ENCODE measurements around the gene ODC1.

DNA sequence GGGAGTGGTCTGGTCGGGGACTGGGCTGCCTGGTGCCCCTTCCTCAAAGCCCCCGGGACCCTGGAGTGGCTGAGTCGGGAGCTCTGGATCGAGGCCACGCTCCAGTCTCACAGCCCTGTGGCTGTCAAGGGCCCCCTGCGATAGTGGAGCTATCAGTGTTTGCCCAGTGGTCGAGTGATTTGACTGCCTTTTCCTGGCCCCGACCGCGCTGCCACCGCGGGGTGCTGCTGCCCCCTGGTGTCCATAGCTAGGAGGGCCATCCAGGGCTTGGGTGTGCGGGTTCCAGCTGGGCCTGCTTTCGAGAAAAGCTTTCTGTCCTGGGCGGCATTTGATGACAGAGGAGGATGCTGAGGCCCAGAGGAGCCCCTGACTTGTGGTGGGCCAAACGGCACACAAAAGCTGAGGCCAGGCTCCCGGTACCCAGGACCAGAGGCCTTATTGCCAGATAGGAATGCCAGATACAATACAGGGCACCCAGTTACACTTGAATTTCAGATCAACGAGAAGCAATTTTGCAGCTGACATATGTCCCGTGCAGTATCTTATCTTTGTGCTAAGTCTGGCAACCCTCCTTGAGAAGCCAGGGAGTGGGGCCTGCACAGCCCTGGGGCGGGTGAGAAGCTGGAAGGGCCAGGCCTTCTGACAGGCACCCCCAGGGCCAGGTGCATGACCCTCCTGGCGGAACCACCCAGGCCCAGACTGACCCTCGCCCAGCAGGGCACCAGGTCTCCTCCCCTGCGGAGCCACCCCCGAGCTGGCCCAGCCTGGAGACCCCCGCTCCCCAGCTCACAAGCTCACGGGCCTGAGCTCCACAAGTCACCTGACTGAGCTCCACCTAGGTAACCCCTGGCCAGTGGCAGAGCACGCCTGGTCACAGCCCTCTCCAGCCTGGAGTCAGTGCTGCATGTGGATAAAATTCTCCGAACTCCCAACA is 13.0 kb downstream of the ODC1 start:
- TF ChIP-seq, protein P1, sequence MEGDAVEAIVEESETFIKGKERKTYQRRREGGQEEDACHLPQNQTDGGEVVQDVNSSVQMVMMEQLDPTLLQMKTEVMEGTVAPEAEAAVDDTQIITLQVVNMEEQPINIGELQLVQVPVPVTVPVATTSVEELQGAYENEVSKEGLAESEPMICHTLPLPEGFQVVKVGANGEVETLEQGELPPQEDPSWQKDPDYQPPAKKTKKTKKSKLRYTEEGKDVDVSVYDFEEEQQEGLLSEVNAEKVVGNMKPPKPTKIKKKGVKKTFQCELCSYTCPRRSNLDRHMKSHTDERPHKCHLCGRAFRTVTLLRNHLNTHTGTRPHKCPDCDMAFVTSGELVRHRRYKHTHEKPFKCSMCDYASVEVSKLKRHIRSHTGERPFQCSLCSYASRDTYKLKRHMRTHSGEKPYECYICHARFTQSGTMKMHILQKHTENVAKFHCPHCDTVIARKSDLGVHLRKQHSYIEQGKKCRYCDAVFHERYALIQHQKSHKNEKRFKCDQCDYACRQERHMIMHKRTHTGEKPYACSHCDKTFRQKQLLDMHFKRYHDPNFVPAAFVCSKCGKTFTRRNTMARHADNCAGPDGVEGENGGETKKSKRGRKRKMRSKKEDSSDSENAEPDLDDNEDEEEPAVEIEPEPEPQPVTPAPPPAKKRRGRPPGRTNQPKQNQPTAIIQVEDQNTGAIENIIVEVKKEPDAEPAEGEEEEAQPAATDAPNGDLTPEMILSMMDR (IDR thresholded peaks at IDR 0.05; ENCODE audit: insufficient read depth, low read length, poor library complexity, severe bottlenecking): peak; percentile 87
- TF ChIP-seq EZH2phosphoT487 (conservative IDR thresholded peaks at IDR 0.05; ENCODE audit: low read length): no peak

Measured in SU-DHL-6 (cell line).